ENCODE data around the gene EML6. TPM values are rescaled to one million over a fixed set of nuclear protein-coding genes. Genes with fewer than 3 reads are reported as not detected.

Gene EML6
- total and polyA plus RNA-seq, 2 of the 8 experiments (the other 6 are each of a cell fraction or from before 2014, with no cell fraction given) = 1.2 to 1.6 TPM

- Histone ChIP-seq H3K56ac (replicated peaks; ENCODE audit: insufficient read length, low read depth, low read length) (no peak overlapping the region), H2BK120ac (replicated peaks; ENCODE audit: low read depth, low read length) (no peak overlapping the region), H3K4me3 (ENCODE audit: extremely low read depth in 1 of 4, insufficient read depth in 2 of 4, low read depth in 3 of 4, low read length in 4 of 4) (no peak overlapping the region), H4K20me1 (replicated peaks in 1 of 2; ENCODE audit: control insufficient read depth in 1 of 2, insufficient read depth in 2 of 2, low read length in 2 of 2) (no peaks in the 10 kb centered on the region), H2BK20ac (ENCODE audit: low read length) (no peak overlapping the region), H3K14ac (ENCODE audit: insufficient read length) (no peak overlapping the region), H3K4me1 (replicated peaks in 1 of 4; ENCODE audit: control insufficient read depth in 3 of 4, insufficient read depth in 4 of 4, low read length in 3 of 4) (no peaks in the 10 kb centered on the region), H2BK15ac (ENCODE audit: low read length) (no peak overlapping the region), H4K91ac (replicated peaks; ENCODE audit: insufficient read length, low read length) (no peak overlapping the region), H3K23ac (ENCODE audit: insufficient read length) (no peak overlapping the region), H2BK5ac (ENCODE audit: low read depth, low read length) (no peak overlapping the region), H3K36me3 (ENCODE audit: control insufficient read depth in 2 of 4, insufficient read depth in 4 of 4, low read length in 3 of 4) (no peaks in the 10 kb centered on the region), H3K79me2 (ENCODE audit: control insufficient read depth in 1 of 2, insufficient read depth in 2 of 2, low read length in 2 of 2) (no peaks in the 10 kb centered on the region), H2AFZ (ENCODE audit: low read length) (no peak overlapping the region), H3K4me2 (ENCODE audit: insufficient read depth in 1 of 2, low read depth in 2 of 2, low read length in 2 of 2) (no peak overlapping the region), H3K79me1 (ENCODE audit: low read depth, low read length) (no peaks in the 10 kb centered on the region), H3K9me3 (ENCODE audit: insufficient read depth in 2 of 2, low read depth in 1 of 2, low read length in 1 of 2) (peaks cover 0 to 7% of the 10 kb centered on the region in 2 experiments; a peak in 1 of 4 replicates), H2BK12ac (ENCODE audit: low read depth, low read length) (no peak overlapping the region), H3K23me2 (ENCODE audit: low read depth, low read length) (no peaks in the 10 kb centered on the region), H3K18ac (ENCODE audit: extremely low read depth, low read length) (no peak overlapping the region), H2AK5ac (ENCODE audit: low read depth, low read length) (no peak overlapping the region), H3K27ac (ENCODE audit: low read depth, low read length) (no peak overlapping the region), H3K4ac (replicated peaks; ENCODE audit: insufficient read length, low read depth, low read length) (no peak overlapping the region), H3K27me3 (replicated peaks in 1 of 4; ENCODE audit: control insufficient read depth in 3 of 4, extremely low read depth in 1 of 4, insufficient read depth in 3 of 4, low read length in 3 of 4) (no peaks in the 10 kb centered on the region), H3K9ac (replicated peaks in 1 of 4; ENCODE audit: extremely low read depth in 1 of 4, low read depth in 3 of 4, low read length in 3 of 4) (no peak overlapping the region), H4K8ac (ENCODE audit: extremely low read depth, insufficient read depth, low read length) (no peak overlapping the region), H4K5ac (ENCODE audit: insufficient read length, low read depth, low read length) (no peak overlapping the region)
- ChIA-PET CTCF (ENCODE audit: partially characterized antibody) (interaction anchor here (2.2 to 9.5 kb wide), 2 partner anchors 37 to 43 kb away, joined by 12 to 179 read pairs; no protein-coding TSS in a partner anchor), POLR2A (ENCODE audit: partially characterized antibody) (no interaction called here)
- no peak for DNase-seq (ENCODE audit: low read depth in 1 of 2, low spot score in 2 of 2)
- 81% methylated on average over 2 of the region's 2 CpGs; no CpG with 5 or more reads in 1 of the 2 experiments for WGBS, 2 experiments (ENCODE audit: extremely low coverage in 1 of 2, insufficient coverage in 1 of 2, insufficient read length in 1 of 2, insufficient replicate concordance in 2 of 2, low coverage in 1 of 2, low lambda C conversion rate in 2 of 2, missing lambda C conversion rate in 1 of 2)
- no peak for FAIRE-seq
- TF ChIP-seq CHD1 (IDR thresholded peaks at IDR 0.05; ENCODE audit: low read depth, low read length) (no peak), ZNF274 (IDR thresholded peaks at IDR 0.05; ENCODE audit: borderline replicate concordance, extremely low read depth, low read length) (no peak), EGR1 (IDR thresholded peaks at IDR 0.05; ENCODE audit: borderline replicate concordance, low read depth, low read length) (no peak), SRF (IDR thresholded peaks at IDR 0.05; ENCODE audit: low read depth, low read length) (no peak), HDAC2 (IDR thresholded peaks at IDR 0.05; ENCODE audit: borderline replicate concordance in 1 of 2, low read depth in 2 of 2, low read length in 2 of 2) (no peak), EZH2 (IDR thresholded peaks at IDR 0.05; ENCODE audit: low read depth, low read length, severe bottlenecking) (no peak), TCF12 (IDR thresholded peaks at IDR 0.05; ENCODE audit: low read depth, low read length) (no peak), GTF2F1 (IDR thresholded peaks at IDR 0.05; ENCODE audit: borderline replicate concordance, low read depth, low read length) (no peak), SIX5 (IDR thresholded peaks at IDR 0.05; ENCODE audit: low read depth, low read length) (no peak), JUND (IDR thresholded peaks at IDR 0.05; ENCODE audit: low read length) (no peak), YY1 (IDR thresholded peaks at IDR 0.05; ENCODE audit: low read depth, low read length) (no peak), TAF7 (optimal IDR thresholded peaks at IDR 0.05; ENCODE audit: borderline replicate concordance, low read depth, low read length) (no peak), CBX8 (IDR thresholded peaks at IDR 0.05; ENCODE audit: borderline replicate concordance, low read depth, low read length) (no peak)
- TF ChIP-seq, protein P1, sequence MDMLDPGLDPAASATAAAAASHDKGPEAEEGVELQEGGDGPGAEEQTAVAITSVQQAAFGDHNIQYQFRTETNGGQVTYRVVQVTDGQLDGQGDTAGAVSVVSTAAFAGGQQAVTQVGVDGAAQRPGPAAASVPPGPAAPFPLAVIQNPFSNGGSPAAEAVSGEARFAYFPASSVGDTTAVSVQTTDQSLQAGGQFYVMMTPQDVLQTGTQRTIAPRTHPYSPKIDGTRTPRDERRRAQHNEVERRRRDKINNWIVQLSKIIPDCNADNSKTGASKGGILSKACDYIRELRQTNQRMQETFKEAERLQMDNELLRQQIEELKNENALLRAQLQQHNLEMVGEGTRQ (IDR thresholded peaks at IDR 0.05; ENCODE audit: low read length) = no peak
Measured at GRCh38 chr2:54701029-54701428, 22.4 kb upstream of the EML6 start.
